GM18499 (cell line): Measurements from ENCODE around the gene ELMOD3.

ENCODE experiments used
- ATAC-seq: cut with Tn5 transposase; IDR thresholded peaks from one replicate; pipeline ENCODE4 v1.9.1; 2021; ENCODE audit warnings: moderate number of reproducible peaks; ENCODE audit not compliant: insufficient read depth, unreplicated experiment

Gene ELMOD3

GRCh38 chr2:85420536-85421259 is 66.1 kb downstream of the ELMOD3 start:
- peak; percentile 53 for ATAC-seq

- no peak for ATAC-seq
Observed at GRCh38 chr2:85421260-85422071, 66.9 kb downstream of the ELMOD3 start.

- no peak for ATAC-seq
Observed at GRCh38 chr2:85422072-85422457, 67.5 kb downstream of the ELMOD3 start.

- no peak for ATAC-seq
Observed at GRCh38 chr2:85423525-85423924, 69.0 kb downstream of the ELMOD3 start.

DNA sequence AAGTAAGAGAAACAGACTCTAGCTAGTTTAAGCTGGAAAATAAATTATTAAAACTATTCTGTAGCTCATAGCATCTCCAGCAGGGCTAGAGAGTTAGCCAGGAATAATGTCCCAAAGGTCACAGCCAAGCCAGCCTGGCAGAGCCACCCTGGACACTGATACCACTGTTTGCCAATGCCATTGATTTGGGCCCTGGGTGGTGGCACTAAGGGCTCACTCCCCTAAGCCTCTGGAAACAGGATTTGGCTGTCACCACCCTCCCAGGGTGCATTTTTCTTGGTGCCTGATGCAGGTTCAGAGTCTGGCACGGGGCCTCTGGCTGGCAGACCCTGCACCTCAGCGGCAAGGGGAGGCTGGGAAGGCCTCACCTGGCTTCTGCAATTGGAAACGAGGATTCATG is 71.0 kb downstream of the ELMOD3 start:
- ATAC-seq = no peak

GRCh38 chr2:85427300-85427835 is 72.8 kb downstream of the ELMOD3 start:
- ATAC-seq = no peak

DNA sequence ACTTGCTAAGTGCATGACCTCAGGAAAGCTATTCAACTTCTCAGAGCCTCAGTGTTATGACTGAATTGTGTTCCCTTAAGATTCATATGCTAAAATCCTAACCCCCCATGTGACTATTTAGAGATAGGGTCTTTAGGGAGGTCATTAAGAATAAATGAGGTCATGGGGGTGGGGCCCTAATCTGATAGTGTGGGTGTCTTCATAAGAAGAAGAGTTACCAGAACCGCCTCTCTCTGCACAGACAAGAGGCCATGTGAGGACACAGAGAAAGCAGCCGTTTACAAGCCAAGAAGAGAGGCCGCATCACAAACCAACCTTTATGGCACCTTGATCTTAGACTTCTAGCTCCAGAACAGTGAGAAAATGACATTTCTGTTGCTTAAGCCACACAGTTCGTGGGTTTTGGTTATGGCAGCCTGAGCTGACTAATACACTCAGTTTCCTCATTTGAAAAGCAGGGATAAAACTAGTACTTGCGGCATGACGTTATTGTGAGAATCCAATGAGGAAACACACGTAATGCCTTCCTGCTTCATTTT is 73.8 kb downstream of the ELMOD3 start:
- ATAC-seq = no peak

- ATAC-seq = no peak
Observed at GRCh38 chr2:85429213-85429923, 74.8 kb downstream of the ELMOD3 start.

DNA sequence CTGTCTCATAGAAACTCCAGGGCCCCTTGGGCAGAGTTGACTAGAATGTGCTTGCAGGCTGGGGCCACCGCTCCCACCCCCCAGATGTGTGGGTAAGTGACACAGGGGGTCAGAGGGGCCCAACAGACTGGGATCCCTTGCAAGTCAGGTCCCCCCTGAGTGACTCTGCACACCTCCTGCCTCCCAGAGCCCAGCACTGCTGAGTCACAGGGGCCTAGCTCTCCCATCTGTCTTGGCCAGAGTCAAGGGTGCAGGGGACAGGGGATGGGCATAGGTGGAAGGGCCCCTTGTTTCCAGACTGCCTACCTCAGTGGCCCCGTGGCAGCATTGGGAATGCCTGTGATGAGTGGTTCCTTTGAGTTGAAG is 75.3 kb downstream of the ELMOD3 start:
- no peak for ATAC-seq

- ATAC-seq = no peak
Observed at GRCh38 chr2:85430752-85431569, 76.4 kb downstream of the ELMOD3 start.

GRCh38 chr2:85431570-85432205 is 77.1 kb downstream of the ELMOD3 start:
- no peak for ATAC-seq

DNA sequence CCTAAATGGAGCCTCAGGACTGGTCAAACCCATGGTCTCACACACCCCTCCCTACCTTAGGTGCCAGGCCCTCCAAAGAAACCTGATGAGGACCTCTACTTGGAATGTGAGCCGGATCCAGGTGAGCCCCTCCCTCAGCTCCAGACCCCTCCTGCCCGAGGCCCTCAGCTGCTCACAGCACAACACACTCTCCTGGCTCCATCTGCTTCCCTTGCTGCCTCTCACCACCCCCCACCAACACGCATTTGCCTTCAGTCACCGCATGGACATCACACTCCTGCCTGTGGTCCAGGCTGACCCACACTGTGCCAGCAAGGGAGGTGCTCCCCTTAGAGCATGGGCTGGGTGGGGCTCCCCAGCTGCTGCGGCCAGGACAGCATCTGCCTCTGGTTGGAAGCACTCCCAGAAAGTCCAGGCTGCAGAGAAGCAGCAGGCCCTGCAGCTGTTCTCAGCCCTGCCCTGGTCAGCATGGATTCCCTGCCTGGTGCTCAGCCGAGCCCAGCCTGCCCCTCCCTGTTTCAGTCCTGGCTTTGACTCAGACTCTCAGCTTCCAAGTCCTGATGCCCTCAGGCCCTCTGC is 79.0 kb downstream of the ELMOD3 start:
- ATAC-seq = no peak

DNA sequence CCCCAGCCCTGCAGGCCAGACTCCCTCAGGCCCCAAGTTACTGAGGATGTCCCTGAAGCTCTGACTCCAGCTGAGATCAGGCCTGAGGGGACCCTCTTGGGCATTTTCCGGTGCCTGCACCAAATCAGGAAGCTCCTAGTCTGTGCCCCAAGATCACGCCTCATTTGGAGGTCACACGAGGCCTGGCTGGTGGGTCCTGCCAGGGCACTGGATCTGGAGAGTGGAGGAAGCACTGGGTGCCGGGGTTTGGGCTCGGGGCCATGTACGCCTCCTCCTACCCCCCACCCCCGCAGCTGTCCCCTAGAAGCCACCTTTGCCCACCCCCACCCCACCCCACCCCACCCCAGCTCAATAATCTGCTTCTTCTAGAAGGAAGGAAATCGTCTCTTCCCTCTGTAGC is 80.1 kb downstream of the ELMOD3 start:
- no peak for ATAC-seq

GRCh38 chr2:85435220-85435958 is 80.8 kb downstream of the ELMOD3 start:
- no peak for ATAC-seq

GRCh38 chr2:85435981-85436835 is 81.6 kb downstream of the ELMOD3 start:
- no peak for ATAC-seq

GRCh38 chr2:85436836-85437487 is 82.4 kb downstream of the ELMOD3 start:
- no peak for ATAC-seq
